ENCODE results near the gene SUPT6H.
"Not testable (repeated sequence)": the region's sequence is repeated elsewhere in the genome, so short reads cannot be mapped to it uniquely, and the experiment has no call there.

Gene SUPT6H

DNA sequence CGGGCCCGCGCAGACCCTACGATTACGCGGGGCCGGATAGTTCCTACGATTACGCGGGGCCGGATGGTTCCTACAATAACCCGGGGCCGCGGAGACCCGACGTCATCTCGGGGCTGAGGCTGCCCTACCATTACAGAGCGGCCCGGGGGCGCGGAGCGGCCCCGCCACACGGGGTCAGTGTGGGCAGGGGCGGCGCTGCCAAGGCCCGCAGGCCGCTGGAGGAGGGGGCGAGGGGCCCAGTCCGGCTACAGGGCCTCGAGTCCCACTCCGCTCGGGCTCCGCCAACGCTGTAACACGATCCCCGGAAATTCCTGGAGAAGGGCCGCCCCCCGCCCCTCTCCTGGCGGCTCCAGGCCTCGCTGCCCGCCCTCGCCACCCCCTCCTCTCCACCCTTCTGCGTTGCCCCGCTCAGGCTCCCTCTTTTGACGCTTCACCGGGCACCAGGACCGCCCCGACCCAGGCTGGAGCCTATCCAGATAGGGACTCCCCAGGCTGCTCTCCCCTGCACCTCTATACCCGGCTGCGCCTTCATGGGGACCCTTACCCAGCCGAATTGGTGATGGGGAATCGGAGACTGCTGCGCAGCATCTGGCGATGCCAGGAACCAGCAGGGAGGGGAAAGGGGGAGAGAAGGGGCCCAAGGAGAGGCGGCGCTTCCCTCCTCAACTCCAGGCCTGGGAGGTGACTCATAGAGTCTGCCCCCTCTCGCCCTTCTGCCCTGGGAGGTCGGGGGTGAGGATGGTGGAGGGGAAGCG lies 55.8 kb downstream of the SUPT6H start, which contains the start of gene RAB34:
Gene RAB34 (minus strand): TSS at position 291 of the 755 bp plus-strand sequence. CDS start 602 bp downstream, outside the sequence.
- DNase-seq: peak in 33 of 51 donors; percentile 16 to 71 (median 55)

DNA sequence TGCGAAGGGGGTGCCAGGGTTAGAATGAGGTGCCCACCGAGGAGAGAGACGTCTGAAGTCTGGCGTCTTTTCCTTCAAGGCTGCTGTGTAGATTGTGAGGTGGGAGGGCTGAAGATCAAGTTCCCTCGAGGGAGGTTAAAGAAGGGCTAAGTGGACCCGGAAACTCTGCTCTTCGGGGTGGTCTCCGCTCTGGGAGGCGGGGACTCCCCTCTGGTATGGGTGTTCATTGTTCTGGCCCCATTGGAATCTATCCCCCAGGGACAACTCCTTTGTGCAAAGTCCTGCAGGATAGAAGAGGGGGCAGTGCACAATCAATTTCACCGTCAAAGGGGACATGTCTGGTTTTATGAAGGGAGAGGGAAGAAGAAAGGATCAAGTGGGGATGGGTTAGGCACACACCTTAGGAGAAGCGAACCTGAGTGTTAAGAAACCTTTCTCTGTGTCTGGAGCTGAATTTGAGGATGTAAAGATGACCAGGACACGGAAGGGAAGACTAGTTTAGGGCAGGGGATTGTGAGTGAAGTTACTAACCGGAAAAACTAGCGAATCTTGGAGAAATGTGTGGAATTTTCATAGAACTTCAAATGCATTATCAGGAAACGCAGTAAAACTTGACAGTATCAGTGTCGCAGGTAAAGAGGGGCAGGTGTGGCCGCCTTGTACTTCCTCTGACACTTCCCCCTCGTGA lies 56.5 kb downstream of the SUPT6H start:
- DNase-seq: peak in 1 of 51 donors; percentile 58

DNA sequence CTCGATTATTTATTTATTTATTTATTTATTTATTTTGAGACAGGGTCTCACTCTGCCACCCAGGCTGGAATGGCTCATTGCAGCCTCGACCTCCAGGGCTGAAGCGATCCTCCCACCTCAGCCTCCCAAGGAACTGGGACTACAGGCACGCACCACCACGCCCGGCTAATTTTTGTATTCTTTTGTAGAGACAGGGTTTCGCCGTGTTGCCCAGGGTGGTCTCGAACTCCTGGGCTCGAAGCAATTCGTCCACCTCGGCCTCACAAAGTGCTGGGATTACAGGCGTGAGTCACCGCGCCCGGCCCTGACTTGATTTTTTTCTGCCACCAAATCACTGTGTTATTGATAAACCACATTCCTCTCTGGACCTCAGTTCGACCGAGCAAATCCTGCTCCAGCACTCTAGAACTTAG lies 57.0 kb downstream of the SUPT6H start:
- DNase-seq: no peak

DNA sequence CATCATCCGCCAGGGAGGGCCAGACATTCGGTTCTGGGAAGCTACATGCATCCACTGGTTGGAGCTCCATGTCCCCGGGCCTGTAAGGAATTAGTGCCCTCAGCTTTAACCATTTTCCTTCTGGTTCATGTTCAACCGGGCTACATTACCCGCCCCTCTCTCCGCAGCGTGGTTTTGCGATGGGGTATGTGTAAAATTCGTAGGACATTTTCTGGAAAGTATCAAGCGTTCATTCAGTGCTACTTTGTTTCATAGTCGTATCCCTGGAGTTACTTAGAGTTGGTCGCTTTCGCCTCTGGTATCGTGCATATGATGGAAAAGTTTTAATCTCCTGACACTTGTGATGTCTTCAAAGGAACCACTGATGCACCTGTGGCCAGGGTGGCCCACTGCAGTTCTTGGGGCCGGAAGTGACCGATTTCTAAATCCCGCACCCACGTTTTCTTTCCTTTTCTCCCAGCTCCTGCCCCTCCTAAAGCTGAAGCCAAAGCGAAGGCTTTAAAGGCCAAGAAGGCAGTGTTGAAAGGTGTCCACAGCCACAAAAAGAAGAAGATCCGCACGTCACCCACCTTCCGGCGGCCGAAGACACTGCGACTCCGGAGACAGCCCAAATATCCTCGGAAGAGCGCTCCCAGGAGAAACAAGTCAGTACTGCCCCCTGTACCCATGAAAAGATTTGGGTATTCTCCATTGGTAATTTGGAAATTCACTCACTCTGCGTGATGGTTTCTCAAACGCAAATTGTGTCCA lies 58.4 kb downstream of the SUPT6H start:
- DNase-seq: no peak

DNA sequence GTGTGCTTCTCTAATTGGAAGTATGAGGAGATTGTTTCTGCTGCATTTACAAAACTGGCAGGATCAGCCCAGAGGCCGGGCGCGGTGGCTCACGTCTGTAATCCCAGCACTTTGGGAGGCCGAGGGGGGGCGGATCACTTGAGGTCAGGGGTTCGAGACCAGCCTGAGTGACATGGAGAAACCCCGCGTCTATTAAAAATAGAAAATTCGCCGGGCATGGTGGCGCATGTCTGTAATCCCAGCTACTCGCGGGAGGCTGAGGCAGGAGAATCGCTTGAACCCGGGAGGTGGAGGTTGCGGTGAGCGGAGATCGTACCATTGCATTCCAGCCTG lies 59.0 kb downstream of the SUPT6H start:
- DNase-seq: not testable (repeated sequence)

DNA sequence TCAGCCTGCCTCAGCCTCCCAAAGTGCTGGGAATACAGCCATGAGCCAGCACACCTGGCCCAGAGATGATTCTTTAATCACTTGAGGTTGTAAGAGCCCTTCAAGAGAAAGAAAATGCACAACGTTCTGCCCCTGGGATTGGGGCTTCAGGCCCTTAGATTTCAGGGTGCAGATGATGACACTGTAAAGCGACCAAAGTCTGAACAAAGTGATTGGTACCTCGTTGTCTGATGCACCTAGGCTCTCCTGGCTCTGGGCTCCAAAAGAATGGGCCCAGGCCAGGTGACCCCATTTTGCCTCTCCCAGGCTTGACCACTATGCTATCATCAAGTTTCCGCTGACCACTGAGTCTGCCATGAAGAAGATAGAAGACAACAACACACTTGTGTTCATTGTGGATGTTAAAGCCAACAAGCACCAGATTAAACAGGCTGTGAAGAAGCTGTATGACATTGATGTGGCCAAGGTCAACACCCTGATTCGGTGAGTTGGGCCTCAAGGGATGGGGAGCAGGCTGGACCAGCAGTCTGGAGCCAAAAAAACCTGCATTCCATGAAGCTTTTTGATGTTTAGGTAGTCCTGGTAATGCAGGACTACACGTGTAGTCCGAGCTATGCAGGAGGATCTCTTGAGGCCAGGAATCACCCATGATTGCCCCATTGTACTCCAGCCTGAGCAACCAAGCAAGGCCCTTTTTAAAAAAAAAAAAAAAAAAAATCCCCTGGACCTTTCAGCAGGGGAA lies 60.6 kb downstream of the SUPT6H start:
- DNase-seq: no peak

DNA sequence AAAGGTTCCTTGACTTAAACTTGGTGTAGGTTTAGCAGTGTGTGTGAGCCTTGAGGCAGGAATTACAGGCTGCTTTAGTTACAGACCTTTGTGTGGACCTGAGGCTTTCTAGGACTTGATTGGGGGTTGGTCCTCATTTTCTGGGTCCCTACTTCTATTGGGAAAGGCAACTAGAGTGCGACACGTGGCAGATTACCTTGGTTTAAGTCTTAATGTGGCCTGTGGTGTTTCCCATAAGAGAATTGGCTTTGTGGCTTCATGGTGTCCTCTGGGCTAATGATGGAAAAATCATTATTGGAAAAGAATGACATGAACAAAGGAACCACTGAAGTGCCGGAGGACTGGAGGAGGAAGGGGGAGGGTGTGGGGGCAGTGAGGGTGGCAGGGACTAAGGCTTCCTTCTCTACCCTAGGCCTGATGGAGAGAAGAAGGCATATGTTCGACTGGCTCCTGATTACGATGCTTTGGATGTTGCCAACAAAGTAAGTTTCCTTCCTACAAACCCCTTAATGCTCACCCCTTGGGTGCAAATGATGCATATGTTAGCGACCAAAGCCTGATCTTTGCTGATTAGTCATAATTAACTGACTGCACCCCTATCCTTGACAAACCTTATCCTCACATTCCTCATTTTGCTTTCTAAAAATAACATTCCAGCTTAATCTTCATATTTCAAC lies 61.3 kb downstream of the SUPT6H start:
- no peak for DNase-seq

DNA sequence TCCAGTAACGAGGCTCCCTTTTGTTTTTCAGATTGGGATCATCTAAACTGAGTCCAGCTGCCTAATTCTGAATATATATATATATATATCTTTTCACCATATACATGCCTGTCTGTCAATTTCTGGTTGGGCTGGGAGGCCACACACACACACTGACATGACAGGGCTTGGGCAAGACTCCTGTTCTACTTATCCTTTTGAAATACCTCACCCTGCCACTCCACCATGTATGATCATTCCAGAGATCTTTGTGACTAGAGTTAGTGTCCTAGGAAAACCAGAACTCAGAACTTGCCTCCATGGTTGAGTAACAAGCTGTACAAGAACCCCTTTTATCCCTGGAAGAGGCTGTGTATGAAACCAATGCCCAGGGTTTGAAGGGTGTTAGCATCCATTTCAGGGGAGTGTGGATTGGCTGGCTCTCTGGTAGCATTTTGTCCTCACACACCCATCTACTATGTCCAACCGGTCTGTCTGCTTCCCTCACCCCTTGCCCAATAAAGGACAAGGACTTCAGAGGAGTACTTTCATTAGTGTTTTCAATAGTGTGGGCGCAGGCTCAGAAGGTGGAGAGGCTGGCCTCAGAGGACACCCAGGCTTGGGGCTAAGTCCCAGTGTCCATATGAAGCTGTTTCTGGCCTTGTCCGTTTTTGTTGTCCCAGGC lies 62.0 kb downstream of the SUPT6H start:
- DNase-seq: not testable (repeated sequence)

DNA sequence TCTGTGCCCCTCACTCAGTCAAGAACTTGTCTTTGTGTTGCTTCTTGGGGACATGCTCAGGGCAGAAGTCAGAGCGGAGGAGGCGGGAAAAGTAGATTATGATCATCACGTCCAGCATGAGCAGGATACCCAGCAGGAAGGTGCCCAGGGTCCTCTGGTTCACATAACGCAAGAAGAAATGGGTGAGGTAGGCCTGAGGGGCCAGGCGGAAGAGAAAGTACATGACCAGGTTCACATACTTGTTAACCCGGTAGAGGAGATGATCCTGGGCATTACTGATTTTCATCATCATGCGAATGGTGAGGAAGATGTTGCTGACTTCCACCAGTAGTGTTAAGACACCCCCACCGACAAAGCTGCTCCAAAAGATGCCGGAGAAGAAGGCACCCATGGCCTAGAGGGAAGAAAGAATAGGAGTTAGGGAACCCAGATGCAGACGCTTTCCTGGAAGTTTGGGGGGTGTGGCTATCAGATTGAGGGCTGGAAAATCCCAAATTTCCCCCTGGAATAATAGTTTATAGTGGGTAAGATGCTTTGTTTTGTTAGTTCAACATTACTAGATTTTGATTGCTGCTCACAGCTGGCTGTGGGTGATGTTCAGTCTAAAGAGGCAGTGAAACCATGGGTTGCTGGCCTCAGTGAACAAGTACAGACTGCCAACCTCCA lies 62.6 kb downstream of the SUPT6H start:
- DNase-seq: no peak

DNA sequence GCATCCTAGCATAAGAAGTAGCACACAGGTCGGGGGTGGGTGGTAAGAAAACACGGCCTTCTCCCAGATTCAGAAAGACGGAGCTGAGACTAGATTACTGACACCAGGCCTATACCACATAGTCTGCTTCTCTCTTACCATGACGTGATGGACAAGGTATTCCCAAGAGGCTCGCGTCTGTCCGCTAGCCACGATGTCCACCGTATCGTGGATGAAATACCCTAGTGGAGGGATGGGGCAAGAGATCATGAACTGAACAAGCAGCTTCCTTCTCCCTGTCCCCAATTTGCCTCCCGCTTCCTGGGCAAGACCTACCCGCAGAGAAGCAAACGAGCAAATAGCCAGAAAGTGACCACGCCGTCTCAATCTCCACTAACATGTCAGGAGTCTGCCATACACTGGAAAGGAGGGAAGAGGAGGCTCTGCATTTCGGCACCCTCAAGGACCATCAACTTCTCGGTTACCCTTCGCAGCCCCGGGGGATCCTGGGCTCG lies 63.2 kb downstream of the SUPT6H start:
- no peak for DNase-seq

DNA sequence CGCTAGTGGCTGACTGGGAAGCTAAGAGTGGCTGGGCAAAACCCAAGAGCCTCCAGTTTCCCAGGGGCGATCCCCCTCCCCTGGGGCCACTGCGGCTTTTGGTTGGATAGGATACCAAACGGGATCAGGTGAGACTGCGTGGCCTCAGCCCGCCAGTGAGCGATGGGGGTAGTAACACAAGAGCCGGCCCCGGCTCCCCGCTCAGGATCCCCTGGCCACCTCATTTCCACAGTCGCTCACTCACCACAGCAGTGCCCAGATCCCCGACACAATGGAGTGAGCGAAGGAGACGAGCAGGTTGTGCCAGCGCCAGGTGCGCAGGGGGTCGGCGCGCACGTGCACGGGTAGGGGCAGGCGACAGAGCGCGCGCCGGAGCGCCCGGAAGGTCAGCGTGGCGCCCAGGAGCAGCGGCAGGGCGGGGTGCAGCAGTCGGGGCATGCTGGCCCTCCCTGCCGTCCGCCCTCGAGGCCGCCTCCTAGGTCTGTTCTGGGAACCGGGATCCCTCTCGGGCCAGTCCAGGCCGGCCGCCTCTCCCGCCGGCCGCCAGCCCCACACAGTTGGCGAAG lies 63.7 kb downstream of the SUPT6H start:
- DNase-seq: peak in 9 of 51 donors; percentile 33 to 73 (median 58)

DNA sequence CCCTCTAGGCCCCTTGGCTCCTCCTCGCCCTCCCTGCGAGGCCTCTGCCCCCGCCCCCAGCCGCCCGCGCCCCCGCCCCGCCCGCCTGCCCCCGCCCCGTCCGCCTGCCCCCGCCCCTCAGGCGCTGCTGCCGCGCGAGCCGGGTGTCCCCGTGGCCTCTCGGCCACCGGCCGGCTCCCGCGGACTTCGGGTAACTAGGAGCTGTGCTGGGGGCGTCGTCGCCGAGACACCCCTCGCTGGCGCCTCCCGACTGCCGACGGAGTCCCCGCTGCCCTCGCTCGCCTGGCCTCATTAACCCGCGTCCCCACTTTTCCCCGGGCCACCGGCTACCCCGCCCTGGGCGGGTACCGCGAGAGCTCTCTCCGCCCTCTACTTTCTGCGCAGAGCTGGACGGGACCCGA lies 64.2 kb downstream of the SUPT6H start, which contains the start of gene TLCD1:
Gene TLCD1 (minus strand): TSS at position 8 of the 401 bp plus-strand sequence. CDS start 136 bp downstream, outside the sequence.
- DNase-seq: peak in 39 of 51 donors; percentile 46 to 83 (median 66)

DNA sequence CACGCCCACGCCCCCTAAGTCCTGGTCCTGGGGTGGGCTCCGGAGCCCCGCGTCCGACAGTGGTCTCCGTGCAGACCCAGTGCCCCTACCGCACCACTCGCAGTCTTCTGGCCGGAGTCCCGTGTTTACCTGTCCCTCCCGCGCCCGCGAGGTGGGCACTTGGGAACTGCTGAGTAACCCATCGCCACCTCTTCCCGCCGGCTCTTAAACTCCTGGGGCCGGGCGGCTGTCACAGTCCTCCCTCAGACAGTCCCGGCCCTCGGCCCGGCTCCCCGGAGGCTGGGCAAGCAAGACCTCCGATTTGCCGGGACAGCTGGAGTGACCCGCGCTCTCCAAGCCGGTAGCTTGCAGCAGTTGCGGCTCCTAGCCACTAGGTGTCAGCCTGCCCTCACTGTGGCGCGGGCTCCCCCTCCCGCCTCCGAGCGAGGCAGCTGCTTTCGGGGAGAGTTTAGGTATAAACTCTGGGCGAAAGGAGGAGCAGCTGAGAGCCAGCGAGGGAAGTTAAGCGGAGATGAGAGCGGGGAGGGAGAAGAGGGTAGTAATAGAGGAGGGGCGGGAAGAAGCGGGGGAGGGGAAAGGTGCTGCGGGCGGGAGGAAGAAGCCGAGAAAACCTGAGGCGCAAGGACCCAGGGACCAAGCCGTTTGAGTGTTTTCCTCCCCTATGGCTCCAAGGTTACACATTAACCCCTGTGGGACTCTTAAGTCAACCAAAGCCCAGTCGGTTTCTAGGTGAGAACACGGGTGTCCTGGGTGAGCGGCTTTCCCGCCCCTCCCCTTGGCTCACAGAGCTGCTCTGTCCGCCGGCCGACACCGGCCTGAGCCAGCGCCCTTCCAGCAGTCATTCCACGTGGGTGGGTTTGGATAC lies 64.9 kb downstream of the SUPT6H start:
- DNase-seq: peak; percentile 39 to 94 (median 88)

DNA sequence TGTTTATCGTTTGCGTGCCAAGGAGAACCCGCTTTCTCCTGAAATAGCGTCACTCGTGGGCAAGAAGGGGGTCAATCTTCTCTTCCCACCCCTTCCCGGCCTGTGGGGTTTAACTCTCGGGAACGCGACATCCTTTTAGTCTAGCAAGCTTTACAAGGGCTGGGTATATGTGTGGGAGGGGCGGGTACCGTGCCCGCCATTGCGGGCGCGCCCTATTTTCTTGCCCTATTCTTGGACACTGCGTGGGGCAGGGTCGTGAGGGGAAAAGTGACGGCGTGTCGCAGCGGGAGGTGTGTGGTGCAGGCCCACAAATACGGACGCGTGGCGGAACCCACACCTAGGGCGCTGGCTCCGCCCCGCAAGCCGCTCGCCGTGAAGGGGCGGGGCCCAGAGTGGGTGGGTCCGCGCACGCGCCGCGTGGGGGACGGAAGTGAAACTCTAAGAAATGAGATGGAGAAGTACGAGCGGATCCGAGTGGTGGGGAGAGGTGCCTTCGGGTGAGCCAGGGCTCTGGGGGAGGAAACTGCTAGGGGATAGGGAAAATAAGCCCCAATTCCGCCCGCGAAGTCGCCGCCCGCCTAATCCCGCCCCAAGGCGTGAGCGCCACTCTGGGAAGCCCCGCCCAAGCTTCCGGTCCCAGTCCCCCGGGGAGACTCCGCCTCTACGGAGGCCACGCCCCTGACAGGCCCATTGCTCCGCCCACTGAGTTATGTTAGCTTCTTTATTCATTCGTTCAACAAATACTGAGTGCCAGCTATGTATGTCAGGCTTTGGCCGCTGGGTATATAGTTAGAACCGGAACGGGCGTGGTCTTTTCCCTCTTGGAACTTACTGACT lies 66.6 kb downstream of the SUPT6H start, which contains the start of gene NEK8:
Gene NEK8 (plus strand): TSS at position 425 of the 837 bp plus-strand sequence. CDS start 26 bp downstream, at position 451.
- peak; percentile 57 to 98 (median 88) for DNase-seq

DNA sequence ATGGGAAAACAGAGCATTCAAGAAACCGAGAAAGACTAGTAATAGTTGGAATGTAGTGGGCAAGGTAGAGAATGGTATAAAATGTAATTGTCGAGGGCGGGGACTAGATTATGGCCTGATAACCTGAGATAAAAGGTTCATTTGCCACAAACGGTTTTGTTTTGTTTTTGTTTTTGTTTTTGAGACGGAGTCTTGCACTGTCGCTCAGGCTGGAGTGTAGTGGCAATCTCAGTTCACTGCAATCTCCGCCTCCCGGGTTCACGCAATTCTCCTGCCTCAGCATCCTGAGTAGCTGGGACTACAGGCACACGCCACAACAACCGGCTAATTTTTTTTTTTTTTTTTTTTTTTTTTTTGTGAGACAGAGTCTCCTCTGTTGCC lies 67.9 kb downstream of the SUPT6H start:
- no peak for DNase-seq

DNA sequence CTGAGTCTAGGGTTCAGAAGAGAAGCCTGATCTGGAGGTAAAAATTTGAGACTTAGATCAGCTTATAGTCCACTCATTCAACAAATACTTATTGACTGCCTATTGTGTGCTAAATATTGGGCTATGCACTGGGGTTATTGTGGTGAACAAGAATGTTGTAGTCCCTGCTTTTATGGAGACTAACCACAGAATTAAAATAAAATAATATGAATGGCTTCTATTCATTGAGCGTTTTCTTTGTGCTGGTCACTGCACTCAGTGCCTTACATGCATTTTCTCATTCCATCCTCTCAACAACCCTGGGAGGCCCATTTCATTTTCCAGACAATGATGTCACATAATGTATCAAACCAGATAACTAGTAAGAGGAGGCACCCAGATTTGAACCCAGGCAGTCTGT lies 71.3 kb downstream of the SUPT6H start:
- DNase-seq: no peak

DNA sequence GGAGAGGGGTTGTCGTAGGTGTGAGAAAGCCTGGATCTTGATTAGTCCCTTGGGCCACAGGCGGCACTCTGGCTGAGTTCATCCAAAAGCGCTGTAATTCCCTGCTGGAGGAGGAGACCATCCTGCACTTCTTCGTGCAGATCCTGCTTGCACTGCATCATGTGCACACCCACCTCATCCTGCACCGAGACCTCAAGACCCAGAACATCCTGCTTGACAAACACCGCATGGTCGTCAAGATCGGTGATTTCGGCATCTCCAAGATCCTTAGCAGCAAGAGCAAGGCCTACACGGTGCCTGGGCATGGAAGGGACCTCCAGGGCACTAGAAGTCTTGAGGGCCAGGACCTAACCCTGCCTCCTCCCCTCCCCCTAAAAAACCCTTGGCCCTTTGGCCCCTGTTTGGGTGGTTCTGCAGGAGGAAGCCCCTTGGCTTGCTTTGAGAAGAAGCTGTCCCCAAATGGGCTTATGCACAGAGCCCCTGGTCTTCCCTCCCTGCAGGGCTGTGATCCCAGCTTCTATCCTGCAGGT lies 72.8 kb downstream of the SUPT6H start:
- DNase-seq: no peak

All from hypothalamus (tissue), 51 donors.